WTC11 (cell line): Measurements from ENCODE around the gene AKT1.

ENCODE experiments used
- GABPB1 ChIP-seq: sonication (generic); formaldehyde crosslinking; IDR thresholded peaks from 2 replicates; pipeline ENCODE4 v1.8.1; 2023; ENCODE audit warnings: mild to moderate bottlenecking, missing genetic modification reagents
- NFYB ChIP-seq: sonication (generic); formaldehyde crosslinking; conservative IDR thresholded peaks from 2 replicates; pipeline ENCODE4 v1.8.0; 2022; ENCODE audit warnings: low read depth, missing genetic modification reagents
- PRDM15 ChIP-seq: sonication (generic); formaldehyde crosslinking; IDR thresholded peaks from 2 replicates; pipeline ENCODE4 v1.8.0; 2022; ENCODE audit warnings: missing genetic modification reagents
- RELA ChIP-seq: sonication (generic); formaldehyde crosslinking; IDR thresholded peaks from 2 replicates; pipeline ENCODE4 v1.8.1; 2022; ENCODE audit warnings: missing genetic modification reagents, mild to moderate bottlenecking, borderline replicate concordance
- TF ChIP-seq, protein P1 (sequence below): sonication (generic); formaldehyde crosslinking; conservative IDR thresholded peaks from 2 replicates; pipeline ENCODE4 v1.8.1; 2022; ENCODE audit warnings: mild to moderate bottlenecking, missing genetic modification reagents
- TF ChIP-seq, protein P2 (sequence below): sonication (generic); formaldehyde crosslinking; IDR thresholded peaks from 2 replicates; pipeline ENCODE4 v1.8.0; 2022; ENCODE audit warnings: mild to moderate bottlenecking, missing genetic modification reagents
- TF ChIP-seq, protein P3 (sequence below): fragments of 200-600 bp; IDR thresholded peaks from 2 replicates; pipeline ENCODE4 v1.8.0; 2022; ENCODE audit warnings: antibody characterized with exemption

DNA sequence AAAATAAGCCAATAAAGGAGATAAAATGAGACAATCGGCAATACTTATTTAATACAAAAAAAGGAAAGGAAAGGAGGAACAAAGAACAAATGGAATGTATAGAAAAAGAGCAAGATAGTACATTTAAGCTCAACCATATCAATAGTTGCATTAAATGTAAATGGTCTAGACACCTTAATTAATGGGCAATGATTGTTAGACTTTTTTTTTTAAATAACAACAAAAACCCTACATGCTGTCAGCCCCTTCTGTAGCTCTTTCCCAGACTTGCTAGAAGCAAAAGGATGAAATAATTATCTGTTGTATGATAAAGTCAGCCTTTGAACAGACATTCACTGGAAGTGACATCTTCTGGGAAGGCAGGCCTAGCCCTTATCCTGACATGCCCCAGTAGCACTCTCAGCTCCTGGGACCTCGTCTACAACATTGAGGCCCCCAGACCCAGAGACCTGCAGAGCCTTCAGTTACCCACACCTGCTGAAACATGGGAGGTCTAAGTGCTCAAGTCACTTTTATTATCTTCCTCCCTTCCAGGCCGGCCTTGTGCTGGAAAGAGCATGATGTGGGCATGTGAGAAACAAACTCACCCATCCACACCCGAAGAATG lies 29.2 kb downstream of the AKT1 start:
- TF ChIP-seq, protein P1, sequence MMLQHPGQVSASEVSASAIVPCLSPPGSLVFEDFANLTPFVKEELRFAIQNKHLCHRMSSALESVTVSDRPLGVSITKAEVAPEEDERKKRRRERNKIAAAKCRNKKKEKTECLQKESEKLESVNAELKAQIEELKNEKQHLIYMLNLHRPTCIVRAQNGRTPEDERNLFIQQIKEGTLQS (CRISPR knock-in tag): no peak
- no peak for TF ChIP-seq NFYB
- no peak for TF ChIP-seq GABPB1
- TF ChIP-seq, protein P2, sequence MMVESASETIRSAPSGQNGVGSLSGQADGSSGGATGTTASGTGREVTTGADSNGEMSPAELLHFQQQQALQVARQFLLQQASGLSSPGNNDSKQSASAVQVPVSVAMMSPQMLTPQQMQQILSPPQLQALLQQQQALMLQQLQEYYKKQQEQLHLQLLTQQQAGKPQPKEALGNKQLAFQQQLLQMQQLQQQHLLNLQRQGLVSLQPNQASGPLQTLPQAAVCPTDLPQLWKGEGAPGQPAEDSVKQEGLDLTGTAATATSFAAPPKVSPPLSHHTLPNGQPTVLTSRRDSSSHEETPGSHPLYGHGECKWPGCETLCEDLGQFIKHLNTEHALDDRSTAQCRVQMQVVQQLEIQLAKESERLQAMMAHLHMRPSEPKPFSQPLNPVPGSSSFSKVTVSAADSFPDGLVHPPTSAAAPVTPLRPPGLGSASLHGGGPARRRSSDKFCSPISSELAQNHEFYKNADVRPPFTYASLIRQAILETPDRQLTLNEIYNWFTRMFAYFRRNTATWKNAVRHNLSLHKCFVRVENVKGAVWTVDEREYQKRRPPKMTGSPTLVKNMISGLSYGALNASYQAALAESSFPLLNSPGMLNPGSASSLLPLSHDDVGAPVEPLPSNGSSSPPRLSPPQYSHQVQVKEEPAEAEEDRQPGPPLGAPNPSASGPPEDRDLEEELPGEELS (CRISPR knock-in tag): no peak
- no peak for TF ChIP-seq PRDM15 (CRISPR knock-in tag)
- TF ChIP-seq, protein P3, sequence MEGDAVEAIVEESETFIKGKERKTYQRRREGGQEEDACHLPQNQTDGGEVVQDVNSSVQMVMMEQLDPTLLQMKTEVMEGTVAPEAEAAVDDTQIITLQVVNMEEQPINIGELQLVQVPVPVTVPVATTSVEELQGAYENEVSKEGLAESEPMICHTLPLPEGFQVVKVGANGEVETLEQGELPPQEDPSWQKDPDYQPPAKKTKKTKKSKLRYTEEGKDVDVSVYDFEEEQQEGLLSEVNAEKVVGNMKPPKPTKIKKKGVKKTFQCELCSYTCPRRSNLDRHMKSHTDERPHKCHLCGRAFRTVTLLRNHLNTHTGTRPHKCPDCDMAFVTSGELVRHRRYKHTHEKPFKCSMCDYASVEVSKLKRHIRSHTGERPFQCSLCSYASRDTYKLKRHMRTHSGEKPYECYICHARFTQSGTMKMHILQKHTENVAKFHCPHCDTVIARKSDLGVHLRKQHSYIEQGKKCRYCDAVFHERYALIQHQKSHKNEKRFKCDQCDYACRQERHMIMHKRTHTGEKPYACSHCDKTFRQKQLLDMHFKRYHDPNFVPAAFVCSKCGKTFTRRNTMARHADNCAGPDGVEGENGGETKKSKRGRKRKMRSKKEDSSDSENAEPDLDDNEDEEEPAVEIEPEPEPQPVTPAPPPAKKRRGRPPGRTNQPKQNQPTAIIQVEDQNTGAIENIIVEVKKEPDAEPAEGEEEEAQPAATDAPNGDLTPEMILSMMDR: no peak
- no peak for TF ChIP-seq RELA
